ENCODE results near the gene DIP2A. TPM values are rescaled to one million over a fixed set of nuclear protein-coding genes. Genes with fewer than 3 reads are reported as not detected.

The DIP2A gene
- total RNA-seq, 1 donor from 2014 or later, result 41.0 TPM

DNA sequence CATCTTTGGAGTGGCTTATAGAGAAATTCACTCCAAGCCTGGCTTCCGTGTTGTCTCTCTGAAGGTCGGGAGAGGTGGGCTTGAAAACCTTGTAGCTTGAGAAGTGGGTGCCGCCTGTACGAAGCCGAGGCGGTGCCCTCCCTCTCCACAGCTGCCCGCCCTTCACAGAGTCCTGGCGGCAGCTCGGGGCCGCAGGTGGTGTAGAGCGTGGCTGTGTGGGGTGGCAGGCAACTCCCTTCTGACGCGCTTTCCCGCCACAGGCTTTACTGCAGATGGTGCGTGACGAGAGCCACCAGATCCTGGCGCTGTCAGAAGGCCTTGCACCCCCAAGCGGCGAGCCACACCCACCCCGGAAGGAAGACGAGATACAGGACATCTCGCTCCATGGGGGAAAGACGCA, 33.1 kb upstream of the DIP2A start:
- Histone ChIP-seq H3K4me1 (no peaks in the 10 kb centered on the region), H3K27me3 (ENCODE audit: low read depth) (no peaks in the 10 kb centered on the region), H3K36me3 (peaks cover 70% of the 10 kb centered on the region), H3K4me3 (no peak overlapping the region), H3K9me3 (no peaks in the 10 kb centered on the region), H3K27ac (peak overlapping the region; percentile 46)
- peak; percentile 45 for DNase-seq
- ATAC-seq, result peak; percentile 34 to 40
- intact Hi-C loops (cut with DNase I), result no loop called here
- TF ChIP-seq, protein P1, sequence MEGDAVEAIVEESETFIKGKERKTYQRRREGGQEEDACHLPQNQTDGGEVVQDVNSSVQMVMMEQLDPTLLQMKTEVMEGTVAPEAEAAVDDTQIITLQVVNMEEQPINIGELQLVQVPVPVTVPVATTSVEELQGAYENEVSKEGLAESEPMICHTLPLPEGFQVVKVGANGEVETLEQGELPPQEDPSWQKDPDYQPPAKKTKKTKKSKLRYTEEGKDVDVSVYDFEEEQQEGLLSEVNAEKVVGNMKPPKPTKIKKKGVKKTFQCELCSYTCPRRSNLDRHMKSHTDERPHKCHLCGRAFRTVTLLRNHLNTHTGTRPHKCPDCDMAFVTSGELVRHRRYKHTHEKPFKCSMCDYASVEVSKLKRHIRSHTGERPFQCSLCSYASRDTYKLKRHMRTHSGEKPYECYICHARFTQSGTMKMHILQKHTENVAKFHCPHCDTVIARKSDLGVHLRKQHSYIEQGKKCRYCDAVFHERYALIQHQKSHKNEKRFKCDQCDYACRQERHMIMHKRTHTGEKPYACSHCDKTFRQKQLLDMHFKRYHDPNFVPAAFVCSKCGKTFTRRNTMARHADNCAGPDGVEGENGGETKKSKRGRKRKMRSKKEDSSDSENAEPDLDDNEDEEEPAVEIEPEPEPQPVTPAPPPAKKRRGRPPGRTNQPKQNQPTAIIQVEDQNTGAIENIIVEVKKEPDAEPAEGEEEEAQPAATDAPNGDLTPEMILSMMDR (IDR thresholded peaks at IDR 0.05), result no peak

DNA sequence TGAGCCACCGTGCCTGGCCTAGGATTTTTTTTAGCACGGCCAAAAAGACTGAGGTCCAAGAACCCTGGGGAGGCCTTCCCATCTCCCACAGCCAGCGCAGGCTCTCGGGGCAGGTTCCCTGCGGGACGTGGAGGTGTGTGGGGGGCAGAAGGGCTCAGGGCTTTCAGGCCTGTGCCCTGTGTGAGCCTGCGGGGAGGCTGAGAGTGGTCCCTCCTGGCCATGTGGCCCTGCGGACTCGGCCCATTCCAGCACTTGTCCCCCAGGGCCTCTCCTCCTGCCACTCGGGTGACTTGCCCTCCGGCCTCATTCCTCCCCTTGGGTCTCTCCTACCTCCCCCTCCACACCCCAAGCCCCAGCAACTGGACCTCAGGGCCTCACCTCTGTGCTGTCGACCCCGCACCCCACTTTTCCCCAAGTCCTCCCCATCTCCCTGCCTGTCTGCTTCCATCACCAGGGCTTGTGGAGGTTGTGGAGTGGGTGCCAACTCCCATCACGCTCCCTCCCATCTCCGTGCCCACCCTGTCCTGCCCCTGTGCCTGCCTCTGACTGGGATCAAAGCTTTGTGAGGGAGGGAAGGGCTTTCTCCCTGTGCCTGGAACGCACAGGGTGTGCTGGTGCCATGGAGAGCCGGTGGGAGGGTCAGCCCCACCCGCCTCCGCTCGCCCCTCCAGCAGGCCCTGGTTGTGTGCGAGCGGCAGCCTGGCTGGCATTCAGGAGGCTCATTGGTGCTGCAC, 32.2 kb upstream of the DIP2A start:
- intact Hi-C loops (cut with DNase I), result no loop called here
- no peaks in the 10 kb centered on the region for H3K27me3 ChIP-seq (ENCODE audit: low read depth)
- no peak overlapping the region for H3K27ac ChIP-seq
- H3K9me3 ChIP-seq, result no peaks in the 10 kb centered on the region
- ATAC-seq (no peak), DNase-seq (no peak)
- H3K4me3 ChIP-seq, result no peak overlapping the region
- H3K4me1 ChIP-seq, result no peaks in the 10 kb centered on the region
- TF ChIP-seq, protein P1 (IDR thresholded peaks at IDR 0.05), result no peak
- peaks cover 71% of the 10 kb centered on the region for H3K36me3 ChIP-seq

DNA sequence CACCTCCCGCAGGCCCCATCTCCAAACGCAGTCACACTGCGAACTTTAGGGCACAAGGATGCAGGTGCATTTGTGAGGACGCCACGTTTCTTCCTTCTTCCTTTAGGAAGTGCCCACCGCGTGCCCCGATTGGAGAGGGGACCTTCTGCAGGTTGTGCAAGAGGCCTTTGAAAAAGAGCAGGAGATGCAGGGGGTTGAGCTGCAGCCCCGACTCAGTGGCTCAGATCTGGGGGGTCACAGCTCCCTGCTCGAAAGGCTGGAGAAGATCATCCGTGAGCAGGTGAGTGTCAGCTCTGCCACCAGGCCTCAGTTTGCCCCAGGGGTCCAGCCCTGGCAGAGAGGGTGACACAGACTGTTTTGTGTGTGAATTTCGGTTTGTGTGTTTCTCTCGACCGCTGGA, 31.2 kb upstream of the DIP2A start:
- ATAC-seq, result no peak
- DNase-seq, result peak; percentile 32
- intact Hi-C loops (cut with DNase I), result no loop called here
- peaks cover 71% of the 10 kb centered on the region for H3K36me3 ChIP-seq
- H3K27me3 ChIP-seq (ENCODE audit: low read depth), result no peaks in the 10 kb centered on the region
- H3K27ac ChIP-seq, result no peak overlapping the region
- TF ChIP-seq, protein P1 (IDR thresholded peaks at IDR 0.05), result no peak
- no peaks in the 10 kb centered on the region for H3K9me3 ChIP-seq
- H3K4me3 ChIP-seq, result no peak overlapping the region
- H3K4me1 ChIP-seq, result no peaks in the 10 kb centered on the region

DNA sequence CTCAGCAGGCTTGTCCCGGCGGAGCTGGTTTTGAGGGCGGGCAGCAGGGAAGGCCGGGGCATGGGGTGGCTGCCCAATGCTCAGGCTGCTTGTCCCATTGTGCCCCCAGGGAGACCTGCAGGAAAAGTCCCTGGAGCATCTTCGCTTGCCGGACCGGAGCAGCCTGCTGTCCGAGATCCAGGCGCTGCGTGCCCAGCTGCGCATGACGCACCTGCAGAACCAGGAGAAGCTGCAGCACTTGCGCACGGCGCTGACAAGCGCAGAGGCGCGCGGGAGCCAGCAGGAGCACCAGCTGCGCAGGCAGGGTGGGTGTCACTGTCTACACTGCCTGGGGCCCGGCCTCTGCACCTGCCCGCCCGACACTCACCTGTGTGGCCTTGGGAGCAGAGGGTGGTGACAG, 30.4 kb upstream of the DIP2A start:
- Histone ChIP-seq H3K9me3 (no peaks in the 10 kb centered on the region), H3K4me3 (no peak overlapping the region), H3K27ac (no peak overlapping the region), H3K4me1 (no peaks in the 10 kb centered on the region), H3K27me3 (ENCODE audit: low read depth) (no peaks in the 10 kb centered on the region), H3K36me3 (peaks cover 75% of the 10 kb centered on the region)
- ATAC-seq (no peak), DNase-seq (peak; percentile 38)
- intact Hi-C loops (cut with DNase I), result no loop called here
- TF ChIP-seq, protein P1 (IDR thresholded peaks at IDR 0.05), result no peak

DNA sequence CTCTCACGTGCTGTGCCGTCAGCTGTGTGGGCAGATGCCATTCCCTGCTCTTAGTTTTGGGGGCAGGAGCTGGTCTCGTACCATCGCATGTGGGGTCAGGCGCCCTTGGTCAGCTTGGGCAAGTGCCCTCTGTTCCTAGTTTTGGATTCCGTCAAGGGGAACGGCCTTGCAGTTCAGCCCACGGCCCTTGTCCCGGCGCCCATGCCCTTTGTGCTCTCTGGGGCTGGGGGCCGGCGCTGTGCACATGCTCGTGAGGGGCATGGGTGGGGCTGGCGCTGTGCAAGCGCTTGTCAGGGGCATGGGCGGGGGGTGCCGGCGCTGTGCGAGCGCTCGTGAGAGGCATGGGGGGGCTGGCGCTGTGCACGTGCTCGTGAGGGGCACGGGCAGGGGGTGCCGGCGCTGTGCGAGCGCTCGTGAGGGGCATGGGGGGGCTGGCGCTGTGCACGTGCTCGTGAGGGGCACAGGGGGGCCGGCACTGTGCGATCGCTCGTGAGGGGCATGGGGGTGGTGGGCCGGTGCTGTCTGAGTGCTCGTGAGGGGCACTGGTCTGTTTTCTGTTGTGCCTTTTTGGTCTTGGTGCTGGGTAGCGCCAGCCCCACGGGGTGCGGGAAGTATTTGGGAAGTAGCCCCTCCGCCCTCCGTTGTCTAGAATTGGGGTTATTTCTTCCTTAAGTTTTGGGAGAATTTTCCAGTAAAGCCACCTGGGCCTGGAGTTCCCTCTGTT, 29.5 kb upstream of the DIP2A start:
- ATAC-seq (no peak), DNase-seq (peak; percentile 33)
- Histone ChIP-seq H3K36me3 (peaks cover 79% of the 10 kb centered on the region), H3K4me3 (no peak overlapping the region), H3K27me3 (ENCODE audit: low read depth) (no peaks in the 10 kb centered on the region), H3K9me3 (no peaks in the 10 kb centered on the region), H3K4me1 (no peaks in the 10 kb centered on the region), H3K27ac (no peak overlapping the region)
- TF ChIP-seq, protein P1 (IDR thresholded peaks at IDR 0.05), result no peak
- intact Hi-C loops (cut with DNase I), result no loop called here
